OCI-LY1 (cell line): ENCODE data around the gene DDX27.

ENCODE experiments used
- H2AFZ ChIP-seq: fragments of 200-600 bp; sonication (generic), shearing (Covaris generic); 2 replicates; pipeline ENCODE4 v1.6.0; 2014; ENCODE audit warnings: antibody characterized with exemption, mild to moderate bottlenecking, low read length
- H3F3A ChIP-seq: fragments of 200-600 bp; sonication (generic), shearing (Covaris generic); 2 replicates; pipeline ENCODE4 v1.6.0; 2014; ENCODE audit warnings: mild to moderate bottlenecking, antibody characterized with exemption, low read length, moderate library complexity; ENCODE audit not compliant: insufficient read depth
- H3K27ac ChIP-seq: fragments of 200-600 bp; sonication (generic); 2 replicates; pipeline ENCODE4 v1.5.1; 2014; ENCODE audit warnings: low read length, mixed run types, mild to moderate bottlenecking, low read depth; ENCODE audit not compliant: poor library complexity, severe bottlenecking
- H3K27me3 ChIP-seq: fragments of 200-600 bp; sonication (generic); 2 replicates; pipeline ENCODE4 v1.6.0; 2014; ENCODE audit warnings: antibody characterized with exemption, mild to moderate bottlenecking, low read length, moderate library complexity; ENCODE audit not compliant: insufficient read depth
- H3K36me3 ChIP-seq: fragments of 200-600 bp; sonication (generic); 2 replicates; pipeline ENCODE4 v1.6.1; 2014; ENCODE audit warnings: mild to moderate bottlenecking, antibody characterized with exemption, low read length, moderate library complexity, mixed read lengths; ENCODE audit not compliant: insufficient read depth
- H3K4me1 ChIP-seq: fragments of 200-600 bp; sonication (generic); 2 replicates; pipeline ENCODE4 v1.5.1; 2014; ENCODE audit warnings: mild to moderate bottlenecking, low read length, moderate library complexity; ENCODE audit not compliant: insufficient read depth, severe bottlenecking
- H3K4me2 ChIP-seq: fragments of 200-600 bp; sonication (generic), shearing (Covaris generic); 2 replicates; pipeline ENCODE4 v1.6.1; 2014; ENCODE audit warnings: low read length
- H3K4me3 ChIP-seq: fragments of 200-600 bp; sonication (generic); 2 replicates; pipeline ENCODE4 v1.5.1; 2014; ENCODE audit warnings: low read length, low read depth, mild to moderate bottlenecking, mixed read lengths; ENCODE audit not compliant: poor library complexity, severe bottlenecking
- H3K79me2 ChIP-seq: fragments of 200-600 bp; shearing (Covaris generic); 2 replicates; pipeline ENCODE4 v1.6.1; 2016; ENCODE audit warnings: mixed run types, low read length, mixed read lengths; ENCODE audit not compliant: insufficient read depth
- H3K9ac ChIP-seq: fragments of 200-600 bp; sonication (generic), shearing (Covaris generic); 2 replicates; pipeline ENCODE4 v1.6.1; 2014; ENCODE audit warnings: mild to moderate bottlenecking, low read length, mixed read lengths
- H3K9me2 ChIP-seq: fragments of 200-600 bp; sonication (generic), shearing (Covaris generic); 2 replicates; pipeline ENCODE4 v1.6.1; 2014; ENCODE audit warnings: low read depth, mild to moderate bottlenecking, low read length, mixed read lengths
- H3K9me3 ChIP-seq: fragments of 200-600 bp; shearing (Covaris generic); 2 replicates; pipeline ENCODE4 v1.6.1; 2014; ENCODE audit warnings: low read length, mixed read lengths
- H4K20me1 ChIP-seq: fragments of 200-600 bp; sonication (generic), shearing (Covaris generic); 2 replicates; pipeline ENCODE4 v1.6.0; 2016; ENCODE audit warnings: mild to moderate bottlenecking, low read length; ENCODE audit not compliant: insufficient read depth
- EZH2 ChIP-seq: fragments of 200-600 bp; sonication (generic), shearing (Covaris generic); IDR thresholded peaks from 2 replicates; pipeline ENCODE4 v1.8.0; 2017; ENCODE audit warnings: borderline replicate concordance, mixed run types, mild to moderate bottlenecking, antibody characterized with exemption, low read length, moderate library complexity, mixed read lengths
- TF ChIP-seq, protein P1 (sequence below): fragments of 200-600 bp; sonication (generic), shearing (Covaris generic); IDR thresholded peaks from 2 replicates; pipeline ENCODE4 v1.5.1; 2017; ENCODE audit warnings: mild to moderate bottlenecking, antibody characterized with exemption, low read length, moderate library complexity, mixed read lengths

Gene DDX27

DNA sequence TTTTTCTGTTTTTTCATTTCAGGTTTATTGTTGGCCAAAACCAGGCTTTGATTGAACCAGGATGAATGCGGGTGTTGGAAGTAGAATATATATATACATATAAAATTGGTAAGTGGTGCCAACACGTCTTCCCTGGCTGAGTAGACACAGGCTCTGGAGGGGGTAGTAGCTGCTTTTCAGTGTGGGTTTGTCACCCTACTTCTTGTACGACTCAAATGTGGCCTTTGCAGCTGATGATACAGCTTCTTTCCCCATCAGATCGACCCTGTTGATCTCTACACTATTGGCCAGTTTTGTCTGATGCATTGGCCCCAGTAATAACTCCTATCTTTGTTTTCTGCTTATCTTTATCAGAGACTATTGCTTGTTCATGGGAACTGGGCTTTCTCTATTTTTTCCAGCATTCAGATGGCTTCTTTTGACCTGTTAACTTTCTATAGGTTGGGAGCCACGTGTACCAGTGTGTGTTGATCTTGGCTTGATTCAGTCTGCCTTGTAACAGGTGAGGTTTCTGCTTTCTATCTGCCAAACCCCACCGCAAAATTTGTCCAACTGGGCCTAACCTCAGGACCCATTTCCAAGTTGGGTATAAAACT lies 61.3 kb downstream of the DDX27 start:
- no peaks in the 10 kb centered on the region for H3K27me3 ChIP-seq
- peak overlapping the region; percentile 91 for H3K27ac ChIP-seq
- no peak for TF ChIP-seq EZH2
- TF ChIP-seq, protein P1, sequence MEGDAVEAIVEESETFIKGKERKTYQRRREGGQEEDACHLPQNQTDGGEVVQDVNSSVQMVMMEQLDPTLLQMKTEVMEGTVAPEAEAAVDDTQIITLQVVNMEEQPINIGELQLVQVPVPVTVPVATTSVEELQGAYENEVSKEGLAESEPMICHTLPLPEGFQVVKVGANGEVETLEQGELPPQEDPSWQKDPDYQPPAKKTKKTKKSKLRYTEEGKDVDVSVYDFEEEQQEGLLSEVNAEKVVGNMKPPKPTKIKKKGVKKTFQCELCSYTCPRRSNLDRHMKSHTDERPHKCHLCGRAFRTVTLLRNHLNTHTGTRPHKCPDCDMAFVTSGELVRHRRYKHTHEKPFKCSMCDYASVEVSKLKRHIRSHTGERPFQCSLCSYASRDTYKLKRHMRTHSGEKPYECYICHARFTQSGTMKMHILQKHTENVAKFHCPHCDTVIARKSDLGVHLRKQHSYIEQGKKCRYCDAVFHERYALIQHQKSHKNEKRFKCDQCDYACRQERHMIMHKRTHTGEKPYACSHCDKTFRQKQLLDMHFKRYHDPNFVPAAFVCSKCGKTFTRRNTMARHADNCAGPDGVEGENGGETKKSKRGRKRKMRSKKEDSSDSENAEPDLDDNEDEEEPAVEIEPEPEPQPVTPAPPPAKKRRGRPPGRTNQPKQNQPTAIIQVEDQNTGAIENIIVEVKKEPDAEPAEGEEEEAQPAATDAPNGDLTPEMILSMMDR, result no peak
- H3K79me2 ChIP-seq, result peaks cover 56% of the 10 kb centered on the region
- peaks cover 67% of the 10 kb centered on the region for H3K4me1 ChIP-seq
- peak overlapping the region; percentile 100 for H3K4me3 ChIP-seq
- H3K9me2 ChIP-seq, result no peaks in the 10 kb centered on the region
- peak overlapping the region; percentile 91 for H3K4me2 ChIP-seq
- peak overlapping the region; percentile 100; the same call in 1 of the 2 replicates for H3K9ac ChIP-seq
- no peaks in the 10 kb centered on the region for H4K20me1 ChIP-seq
- H3F3A ChIP-seq, result peaks cover 8% of the 10 kb centered on the region
- peaks cover 76% of the 10 kb centered on the region for H3K36me3 ChIP-seq
- H2AFZ ChIP-seq, result no peak overlapping the region
- H3K9me3 ChIP-seq, result peaks cover 11% of the 10 kb centered on the region

DNA sequence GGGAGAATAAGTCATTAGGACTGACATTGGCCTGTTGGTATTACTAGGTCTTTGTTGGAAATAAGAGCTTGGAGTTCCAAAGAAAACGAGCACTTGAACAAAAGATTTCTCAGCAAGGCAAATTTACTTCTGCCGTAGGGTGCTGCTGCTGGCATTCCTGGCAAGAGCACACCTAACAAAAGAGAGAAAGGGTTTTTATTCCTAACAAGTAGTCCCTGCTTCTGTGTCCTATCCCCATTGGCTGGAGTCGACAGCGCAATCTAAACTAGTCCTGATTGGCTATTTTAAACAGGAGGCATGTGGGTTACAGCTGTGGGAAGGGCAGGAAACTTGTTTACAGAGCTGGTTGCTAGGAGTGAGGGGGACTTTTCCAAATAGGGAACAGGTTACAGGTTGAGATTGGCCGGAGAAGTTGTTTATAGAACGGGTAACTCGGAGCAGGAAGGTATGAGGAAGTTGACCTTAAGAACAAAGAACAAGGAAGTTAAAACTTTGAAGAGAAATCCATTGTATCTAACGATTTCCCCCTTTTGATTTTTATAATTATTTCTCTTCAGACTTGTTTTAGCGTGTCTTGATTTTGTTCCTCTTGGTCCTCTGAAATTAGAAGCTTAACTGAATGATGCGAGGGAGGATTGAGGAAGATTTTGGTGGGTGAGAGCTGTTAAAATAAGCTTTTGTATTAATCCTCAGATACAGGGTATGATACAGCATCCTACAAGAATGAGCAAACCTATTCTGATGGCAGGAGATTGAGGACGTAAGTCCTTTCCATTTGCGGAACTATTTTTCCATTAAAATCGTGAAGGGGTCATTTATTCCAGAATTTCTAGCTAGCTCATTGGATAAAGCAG lies 62.1 kb downstream of the DDX27 start:
- H3K9me3 ChIP-seq, result peaks cover 12% of the 10 kb centered on the region
- no peak overlapping the region; the same call in 1 of the 2 replicates for H3K9ac ChIP-seq
- H3K36me3 ChIP-seq, result peaks cover 78% of the 10 kb centered on the region
- H3K4me2 ChIP-seq, result peak overlapping the region; percentile 91
- no peaks in the 10 kb centered on the region for H4K20me1 ChIP-seq
- H3F3A ChIP-seq, result peaks cover 12% of the 10 kb centered on the region
- peak overlapping the region; percentile 91 for H3K27ac ChIP-seq
- peaks cover 57% of the 10 kb centered on the region for H3K79me2 ChIP-seq
- no peaks in the 10 kb centered on the region for H3K27me3 ChIP-seq
- H3K9me2 ChIP-seq, result no peaks in the 10 kb centered on the region
- peak overlapping the region; percentile 100 for H3K4me3 ChIP-seq
- no peak overlapping the region for H2AFZ ChIP-seq
- TF ChIP-seq EZH2, result no peak
- TF ChIP-seq, protein P1, result no peak
- H3K4me1 ChIP-seq, result peaks cover 65% of the 10 kb centered on the region

DNA sequence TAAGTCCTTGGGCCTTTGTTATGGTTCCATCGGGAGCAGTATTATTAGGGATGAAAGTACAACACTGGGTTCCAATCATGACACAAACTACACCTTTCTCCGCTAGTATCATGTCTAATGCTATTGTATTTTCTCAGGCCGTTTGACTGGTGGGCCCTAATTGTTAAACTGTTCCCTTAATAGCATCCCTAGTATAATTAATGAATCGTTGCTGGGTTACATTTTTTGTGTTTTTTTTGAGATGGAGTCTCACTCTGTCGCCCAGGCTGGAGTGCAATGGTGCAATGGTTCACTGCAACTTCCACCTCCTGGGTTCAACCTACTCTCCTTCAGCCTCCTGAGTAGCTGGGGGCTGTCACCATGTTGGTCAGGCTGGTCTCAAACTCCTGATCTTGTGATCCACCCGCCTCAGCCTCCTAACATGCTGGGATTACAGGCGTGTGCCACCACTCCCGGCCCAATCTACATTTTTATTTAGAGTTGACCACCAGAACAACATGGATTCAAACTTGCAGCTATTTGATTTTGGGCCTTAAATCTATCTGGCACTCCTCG lies 62.8 kb downstream of the DDX27 start:
- Histone ChIP-seq H3K36me3 (peaks cover 85% of the 10 kb centered on the region), H3K9ac (no peak overlapping the region), H3K4me1 (peaks cover 58% of the 10 kb centered on the region), H3K27ac (peak overlapping the region; percentile 29), H3K9me3 (peaks cover 17% of the 10 kb centered on the region), H3K27me3 (no peaks in the 10 kb centered on the region), H2AFZ (no peak overlapping the region), H3F3A (peaks cover 12% of the 10 kb centered on the region), H3K79me2 (peaks cover 51% of the 10 kb centered on the region), H3K4me2 (peak overlapping the region; percentile 91), H4K20me1 (no peaks in the 10 kb centered on the region), H3K4me3 (peak overlapping the region; percentile 100), H3K9me2 (no peaks in the 10 kb centered on the region)
- no peak for TF ChIP-seq EZH2
- TF ChIP-seq, protein P1, result no peak
